COLO668 (cell line): Measurements from ENCODE around the gene C1QC.
"Not testable (repeated sequence)": the region's sequence is repeated elsewhere in the genome, so short reads cannot be mapped to it uniquely, and the experiment has no call there.

Source experiments
- DNase-seq: peaks from one replicate; lab custom pipeline; 2025; ENCODE audit not compliant: unreplicated experiment; lab: John Stamatoyannopoulos, UW

The C1QC gene

DNA sequence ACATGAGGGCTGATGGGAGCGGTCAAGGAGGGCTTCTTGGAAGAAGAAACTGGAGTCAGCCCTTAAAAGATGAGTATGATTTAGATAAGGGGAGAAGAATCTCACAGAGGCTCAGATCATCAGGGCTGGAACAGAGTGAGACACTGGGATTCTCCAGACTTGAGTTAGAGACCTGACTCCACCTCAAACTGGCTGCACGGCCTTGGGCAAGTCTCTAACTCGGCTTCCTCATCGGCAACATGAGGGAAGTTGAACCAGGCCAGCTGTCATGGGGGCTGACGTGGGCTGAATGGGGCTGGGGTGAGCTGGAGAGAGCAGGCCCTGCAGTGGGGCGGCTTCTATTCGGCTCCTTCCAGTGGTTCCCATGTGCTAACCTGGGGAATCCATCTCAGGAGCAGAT is 2.5 kb downstream of the C1QC start:
- DNase-seq, result no peak

DNA sequence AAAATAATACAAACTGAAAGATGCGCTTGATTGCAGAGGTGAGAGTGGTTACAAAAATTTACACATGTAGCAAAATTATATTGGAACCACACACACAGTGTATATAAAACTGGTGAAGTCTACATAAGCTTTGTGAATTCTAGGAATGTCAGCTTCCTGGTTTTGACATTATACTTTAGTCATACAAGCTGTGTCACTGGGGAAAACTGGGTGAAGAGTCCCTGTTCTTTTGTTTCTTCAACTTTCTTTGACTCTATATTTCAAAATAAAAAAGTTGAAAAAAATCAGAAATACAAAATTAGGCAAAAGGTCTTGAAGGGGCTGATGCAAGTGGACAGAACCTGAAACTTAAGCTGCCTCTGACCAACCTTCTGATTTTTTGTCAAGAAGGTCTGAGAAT is 3.0 kb downstream of the C1QC start:
- no peak for DNase-seq

DNA sequence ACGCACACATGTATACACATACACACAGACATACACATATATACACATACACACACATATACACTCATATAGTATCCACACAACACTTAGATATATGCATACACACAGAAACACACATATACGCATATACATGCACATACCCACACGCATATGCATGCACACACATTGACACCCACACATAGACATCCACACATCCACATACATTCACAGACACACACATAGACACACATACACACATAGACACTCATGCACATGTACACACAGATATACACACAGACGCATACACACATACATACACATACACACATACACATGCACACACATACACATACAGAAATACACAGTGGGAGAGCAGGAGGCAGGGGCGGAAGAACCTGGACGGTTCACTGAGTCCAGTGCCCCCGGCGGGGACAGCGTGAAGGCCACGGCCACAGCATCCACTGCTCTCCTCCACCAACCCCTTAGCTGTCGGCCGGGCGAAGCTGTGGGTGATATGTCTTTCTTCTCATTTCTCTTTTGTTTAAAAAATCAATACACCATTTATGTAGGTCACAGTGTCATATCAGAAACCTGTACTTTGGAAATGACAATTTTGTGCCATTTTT is 6.8 kb downstream of the C1QC start:
- DNase-seq, result no peak

DNA sequence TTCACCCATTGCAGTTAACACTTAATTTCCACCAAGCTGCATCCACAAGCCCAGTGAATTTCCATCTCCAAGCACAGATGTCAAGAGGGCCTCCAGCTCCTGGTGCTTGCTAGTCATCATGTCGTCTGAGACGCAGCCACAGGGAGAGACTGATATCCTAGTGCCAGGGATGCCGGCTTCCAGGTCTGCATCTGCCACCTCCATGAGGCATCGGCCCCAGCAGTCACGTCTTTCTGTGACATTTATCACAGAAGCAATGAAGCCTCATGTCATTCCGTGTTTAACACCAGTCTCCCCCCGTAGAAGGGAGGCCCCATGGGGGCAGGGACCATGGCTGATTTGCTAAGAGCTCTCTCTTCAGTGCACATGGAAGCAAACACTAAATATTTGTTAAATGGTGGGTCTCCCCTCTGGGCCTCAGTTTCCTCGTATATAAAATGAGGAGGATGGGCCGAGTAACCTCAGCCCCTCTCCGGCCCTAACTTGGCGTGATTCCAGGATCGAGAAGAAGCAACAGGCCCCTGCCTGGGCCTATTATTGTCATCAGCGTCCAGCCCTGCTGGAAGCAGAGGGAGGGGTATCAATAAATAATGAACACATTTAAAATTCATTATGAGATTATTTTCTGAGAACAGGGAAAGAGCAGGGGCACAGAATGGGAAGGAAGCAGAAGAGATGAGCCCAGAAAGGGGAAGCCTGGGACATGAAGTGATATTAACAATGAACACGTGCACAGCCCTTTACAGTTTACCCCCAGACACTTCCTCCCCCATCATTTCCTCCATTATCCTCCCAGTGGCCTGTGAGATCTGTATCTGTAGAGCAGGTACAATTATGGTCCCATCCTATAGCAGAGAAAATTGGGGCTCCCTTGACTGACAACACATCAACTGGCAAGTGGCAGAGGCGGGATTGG is 8.8 kb downstream of the C1QC start:
- no peak for DNase-seq

DNA sequence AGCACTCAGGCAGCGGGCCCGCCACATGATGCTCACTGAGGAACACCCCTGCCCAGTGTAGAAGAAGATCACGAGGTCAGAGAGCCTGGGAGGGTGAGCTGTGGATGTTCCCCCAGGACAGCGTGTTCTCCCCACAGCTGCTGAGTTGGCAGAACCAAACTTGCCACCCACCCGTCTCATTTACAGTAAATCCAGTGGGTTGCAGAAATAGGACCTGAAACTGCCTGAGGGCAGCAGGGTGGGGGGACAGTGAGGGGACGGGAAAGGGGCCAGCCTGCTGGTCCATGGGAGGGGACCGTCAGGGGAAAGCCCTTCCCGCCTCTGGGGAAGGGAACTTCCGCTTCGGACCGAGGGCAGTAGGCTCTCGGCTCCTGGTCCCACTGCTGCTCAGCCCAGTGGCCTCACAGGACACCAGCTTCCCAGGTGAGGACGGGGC is 9.5 kb downstream of the C1QC start, which contains the start of gene C1QB:
TSS of gene C1QB (plus strand) at position 356 of the 436 bp plus-strand sequence. CDS start 6,227 bp downstream, outside the sequence.
- DNase-seq, result no peak

DNA sequence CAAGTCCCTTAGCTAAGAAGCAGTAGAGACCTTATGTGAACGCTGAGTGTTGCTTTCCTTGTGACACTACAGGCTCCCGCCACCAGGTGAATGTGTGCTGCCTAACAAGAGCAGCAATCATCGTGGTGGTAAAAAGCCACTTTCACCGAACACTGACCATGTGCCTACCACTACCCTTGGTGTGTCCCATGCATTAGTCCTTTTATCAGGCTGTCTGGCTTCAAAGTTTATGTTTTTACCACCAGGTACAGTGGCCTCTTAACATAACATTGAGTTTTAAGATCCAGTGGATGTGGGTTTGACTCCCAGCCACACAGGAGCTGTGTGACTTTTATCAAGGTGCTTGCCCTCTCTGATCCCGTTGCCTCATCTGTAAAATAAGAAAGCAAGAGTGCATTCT is 11.3 kb downstream of the C1QC start:
- DNase-seq, result no peak

DNA sequence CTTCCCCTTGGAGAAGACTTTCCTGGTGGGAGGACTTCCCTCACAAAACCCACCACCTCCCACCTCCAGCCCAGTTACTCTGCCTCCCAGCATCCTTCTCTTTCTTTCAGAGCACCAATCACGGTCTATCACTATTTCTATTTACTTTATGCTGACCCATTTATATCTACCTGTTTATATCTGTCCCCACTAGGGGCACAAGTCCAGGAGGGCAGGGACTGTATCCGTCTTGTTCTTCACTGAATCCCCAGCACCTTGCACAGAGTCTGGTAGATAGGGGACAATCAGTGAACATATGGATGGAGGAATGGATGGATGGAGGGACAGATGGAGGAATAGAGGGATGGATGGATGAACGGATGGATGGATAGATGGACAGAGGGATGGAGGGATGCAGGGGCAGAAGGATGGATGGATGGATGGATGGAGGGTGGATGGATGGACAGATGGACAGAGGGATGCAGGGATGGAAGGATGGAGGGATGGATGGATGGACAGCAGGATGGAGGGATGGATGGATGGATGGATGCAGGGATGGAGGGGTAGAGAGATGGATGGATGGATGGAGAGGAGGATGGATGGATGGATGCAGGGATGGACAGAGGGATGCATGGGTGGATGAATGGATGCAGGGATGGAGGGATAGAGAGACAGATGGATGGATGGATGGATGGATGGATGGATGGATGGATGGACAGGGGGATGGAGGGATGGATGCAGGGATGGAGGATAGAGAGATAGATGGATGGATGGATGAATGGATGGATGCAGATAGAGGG is 15.1 kb downstream of the C1QC start:
- no peak for DNase-seq

DNA sequence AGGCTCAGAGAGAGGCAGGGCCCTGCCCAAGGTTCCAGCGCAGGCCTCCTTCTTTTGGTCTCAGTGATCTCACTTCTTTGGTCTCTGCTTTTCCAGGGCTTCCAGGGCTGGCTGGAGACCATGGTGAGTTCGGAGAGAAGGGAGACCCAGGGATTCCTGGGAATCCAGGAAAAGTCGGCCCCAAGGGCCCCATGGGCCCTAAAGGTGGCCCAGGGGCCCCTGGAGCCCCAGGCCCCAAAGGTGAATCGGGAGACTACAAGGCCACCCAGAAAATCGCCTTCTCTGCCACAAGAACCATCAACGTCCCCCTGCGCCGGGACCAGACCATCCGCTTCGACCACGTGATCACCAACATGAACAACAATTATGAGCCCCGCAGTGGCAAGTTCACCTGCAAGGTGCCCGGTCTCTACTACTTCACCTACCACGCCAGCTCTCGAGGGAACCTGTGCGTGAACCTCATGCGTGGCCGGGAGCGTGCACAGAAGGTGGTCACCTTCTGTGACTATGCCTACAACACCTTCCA is 17.3 kb downstream of the C1QC start:
- no peak for DNase-seq

DNA sequence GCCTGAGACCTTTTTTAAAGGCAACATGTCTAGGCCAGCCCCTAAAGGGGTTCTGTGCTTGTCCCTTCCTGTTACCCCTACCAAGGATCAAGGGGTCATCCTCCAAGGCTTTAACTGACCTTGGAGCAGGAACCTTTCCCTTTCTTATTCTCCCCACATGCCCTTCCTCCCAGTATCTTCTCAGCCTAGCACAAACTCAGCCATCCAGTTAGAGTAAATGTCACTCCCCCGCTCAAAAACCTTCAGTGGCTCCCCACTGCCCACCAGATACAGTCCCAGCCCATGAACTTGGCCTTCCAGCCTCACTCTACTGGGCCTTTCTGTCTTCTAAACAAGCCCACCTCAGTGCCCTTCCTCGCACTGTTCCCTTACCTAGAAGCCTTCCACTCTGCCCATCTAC is 18.4 kb downstream of the C1QC start:
- DNase-seq, result no peak

DNA sequence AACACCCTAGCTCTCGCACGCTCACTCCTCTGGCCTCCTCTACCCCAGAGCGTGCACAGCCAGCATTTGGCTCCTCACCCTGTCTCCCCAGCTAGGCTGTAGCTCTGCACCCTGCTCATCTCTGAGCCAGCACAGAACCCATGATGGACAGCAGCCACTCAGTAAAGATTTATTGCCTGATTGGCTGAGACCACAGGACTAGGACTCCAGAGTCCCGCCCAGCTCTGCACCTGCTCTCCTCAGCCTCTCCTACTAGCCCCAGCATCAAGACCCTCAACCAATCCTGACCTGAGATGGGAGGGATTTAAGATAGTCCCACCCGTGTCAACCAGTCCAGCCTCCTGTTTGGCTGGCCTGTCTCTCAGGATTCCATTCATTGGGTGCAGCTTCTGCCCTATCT is 18.9 kb downstream of the C1QC start:
- DNase-seq, result no peak

DNA sequence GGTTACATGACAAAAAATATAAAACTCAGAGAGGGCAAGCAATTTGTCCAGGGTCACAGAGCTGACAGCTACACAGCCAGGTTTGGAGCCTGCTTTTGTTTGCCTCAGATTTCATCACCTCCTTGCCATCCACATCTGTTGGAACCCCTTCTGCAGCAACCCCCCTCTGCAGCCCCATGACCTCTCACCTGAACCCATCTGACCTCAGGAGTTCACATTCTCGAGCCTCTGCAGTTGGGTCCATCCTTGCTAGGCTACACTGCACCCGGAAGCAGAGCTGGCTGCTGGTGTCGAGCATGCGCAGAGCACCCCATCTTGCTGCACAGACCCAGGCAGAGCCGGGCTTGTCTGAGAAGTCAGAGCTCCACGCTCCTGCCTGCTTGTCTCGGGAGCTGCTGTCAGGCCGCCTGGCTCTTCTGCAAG is 19.6 kb downstream of the C1QC start:
- no peak for DNase-seq

DNA sequence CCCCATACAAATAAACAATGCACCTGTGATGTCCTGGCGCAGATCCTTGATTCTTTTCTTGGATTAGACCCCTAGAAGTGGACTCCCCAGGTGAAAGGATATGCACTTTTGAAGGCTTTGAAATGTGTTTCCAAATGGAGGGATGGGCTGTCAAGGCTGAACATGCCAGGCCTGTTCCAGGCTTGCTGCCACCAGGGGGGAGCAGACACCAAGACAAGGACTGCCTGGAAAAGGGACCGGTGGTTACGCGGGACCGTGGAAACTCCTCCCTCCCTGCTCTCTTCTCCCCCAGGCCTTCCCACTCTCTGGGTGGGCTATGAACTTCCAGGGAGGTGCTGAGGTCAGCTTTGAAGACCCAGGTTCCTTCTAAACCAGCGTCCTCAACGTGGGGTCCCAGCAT is 22.3 kb downstream of the C1QC start:
- peak; percentile 65 for DNase-seq

DNA sequence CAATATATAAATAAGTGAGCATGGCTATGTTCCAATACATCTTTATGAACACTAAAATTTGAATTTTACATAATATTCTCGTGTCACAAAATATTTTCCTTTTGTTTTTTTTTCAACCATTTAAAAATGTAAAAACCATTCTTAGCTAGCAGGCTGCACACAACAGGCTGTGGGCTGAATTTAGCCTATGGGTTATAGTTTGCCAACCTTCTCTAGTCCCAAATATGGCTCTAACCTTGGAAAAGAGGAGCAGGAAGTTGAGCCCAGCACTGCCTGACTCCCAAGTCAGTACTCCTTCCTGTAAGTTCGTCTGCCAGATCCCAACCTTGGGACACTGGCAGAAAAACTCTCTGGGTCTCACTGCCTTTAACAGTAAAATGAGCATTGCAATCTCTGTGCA is 23.0 kb downstream of the C1QC start:
- DNase-seq, result no peak

DNA sequence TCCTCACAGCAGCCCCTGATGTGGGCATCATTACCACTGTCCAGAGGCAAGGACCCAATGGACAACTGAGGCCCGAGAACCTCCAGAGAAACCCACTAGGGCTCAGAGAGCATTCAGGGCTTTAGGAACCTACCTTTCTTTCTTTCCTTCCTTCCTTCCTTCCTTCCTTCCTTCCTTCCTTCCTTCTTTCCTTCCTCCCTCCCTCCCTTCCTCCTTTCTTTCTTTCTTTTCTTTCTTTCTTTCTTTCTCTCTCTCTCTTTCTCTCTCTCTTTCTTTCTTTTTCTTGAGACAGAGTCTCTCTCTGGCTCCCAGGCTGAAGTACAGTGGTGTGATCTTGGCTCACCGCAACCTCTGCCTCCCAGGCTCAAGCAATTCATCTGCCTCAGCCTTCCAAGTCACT is 25.4 kb downstream of the C1QC start:
- DNase-seq, result not testable (repeated sequence)

DNA sequence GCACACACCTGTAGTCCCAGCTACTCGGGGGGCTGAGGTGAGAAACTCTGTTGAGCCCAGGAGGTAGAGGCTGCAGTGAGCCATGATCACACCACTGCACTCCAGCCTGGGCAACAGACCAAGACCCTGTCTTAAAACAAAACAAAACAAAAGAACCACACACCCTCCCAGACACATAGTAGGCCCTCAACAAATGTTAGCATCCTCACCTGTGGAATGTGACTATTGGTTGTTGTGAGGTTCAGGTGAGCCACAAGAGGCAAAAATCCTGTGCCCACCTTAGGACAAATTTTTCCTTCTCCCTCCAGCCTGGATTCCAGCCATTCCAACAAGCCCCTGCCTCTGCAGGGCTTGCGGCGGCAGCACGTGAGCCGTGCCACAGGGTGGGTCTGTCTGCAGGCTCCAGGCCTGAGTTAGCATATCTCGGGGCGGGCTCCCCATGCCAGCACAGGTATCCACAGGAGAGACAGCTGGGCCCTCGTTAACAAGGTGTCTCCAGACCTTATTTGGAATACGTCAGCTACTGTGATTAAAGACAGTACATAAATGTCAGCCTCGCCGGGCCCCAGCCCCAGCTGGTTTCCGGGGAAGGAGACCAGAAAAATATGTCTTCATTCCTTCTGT is 27.0 kb downstream of the C1QC start:
- DNase-seq, result peak; percentile 33

DNA sequence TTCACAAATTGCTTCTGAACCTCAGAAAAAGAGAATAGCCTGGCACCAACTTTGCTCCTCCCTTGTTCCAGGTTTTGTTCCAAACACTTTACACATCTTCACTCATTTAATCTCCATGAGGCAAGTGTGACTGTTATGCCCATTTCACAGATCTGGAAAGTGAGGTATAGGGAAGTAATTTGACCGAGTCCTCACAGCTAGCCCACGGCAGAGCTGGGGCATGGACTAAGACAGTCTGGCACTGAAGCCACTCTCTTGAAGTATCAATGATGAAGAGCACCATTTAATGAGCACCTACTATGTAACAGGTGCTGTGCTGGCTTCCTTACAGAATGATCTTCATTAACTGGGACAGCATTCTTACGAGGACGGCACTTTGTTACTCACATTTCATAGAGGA is 28.6 kb downstream of the C1QC start:
- no peak for DNase-seq

DNA sequence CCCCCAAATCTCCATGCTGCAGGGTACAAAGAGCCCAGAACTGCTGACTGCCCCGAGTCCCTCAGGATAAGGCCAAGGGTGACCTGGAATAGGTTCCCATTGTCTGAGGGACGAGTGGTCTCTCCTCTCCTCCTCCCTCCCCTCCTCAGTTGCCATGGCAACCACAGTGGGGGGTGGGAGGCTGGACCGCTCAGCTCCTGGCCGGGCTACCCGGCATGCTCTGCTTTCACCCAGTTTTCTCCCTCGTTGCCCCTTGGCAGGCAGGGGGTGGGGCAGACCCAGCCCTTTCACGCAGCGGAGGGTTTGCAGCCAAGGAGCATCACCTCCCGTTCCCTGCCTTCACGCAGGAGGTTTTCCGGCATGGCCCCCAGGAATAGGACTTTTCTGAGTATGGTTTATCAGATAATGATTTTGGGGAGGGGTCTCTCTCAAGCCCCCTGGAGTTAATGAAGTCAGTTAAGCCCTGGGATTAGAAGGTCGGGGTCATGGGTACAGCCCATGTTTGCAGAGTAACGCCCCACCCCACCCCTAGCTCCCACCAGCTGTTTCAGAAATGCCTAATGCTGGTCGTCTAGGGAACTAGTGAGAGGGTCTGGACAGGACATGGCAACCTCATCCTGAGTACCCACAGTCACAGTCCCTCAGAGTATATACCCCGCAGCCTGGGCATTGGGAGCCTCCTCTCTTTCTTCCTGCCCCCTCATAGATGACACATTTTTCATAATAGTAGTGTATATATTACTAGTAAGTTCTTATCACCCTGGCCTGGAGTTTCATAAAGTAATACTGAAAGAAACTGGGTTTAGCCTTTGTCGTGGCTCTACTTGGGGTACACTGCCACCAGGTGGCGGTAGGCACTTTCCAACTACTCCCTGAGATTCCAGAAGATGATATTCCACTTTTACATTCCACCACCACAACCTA is 30.3 kb downstream of the C1QC start:
- peak; percentile 76 for DNase-seq

DNA sequence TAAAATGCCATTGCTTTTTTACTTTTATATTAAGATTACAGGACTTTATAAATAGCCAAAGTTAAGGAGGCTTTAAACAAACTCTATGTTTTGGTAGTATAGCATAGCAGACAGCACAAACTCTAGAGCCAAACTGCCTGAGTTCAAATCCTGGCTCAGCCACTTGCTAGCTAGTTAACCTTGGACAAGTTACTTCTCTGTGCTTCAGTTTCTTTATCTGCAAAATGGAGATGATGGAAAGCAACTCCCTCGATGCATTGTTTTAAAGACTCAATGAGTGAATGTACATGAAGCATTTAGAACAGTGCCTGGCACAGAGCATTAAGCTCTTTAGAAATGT is 30.9 kb downstream of the C1QC start:
- no peak for DNase-seq

DNA sequence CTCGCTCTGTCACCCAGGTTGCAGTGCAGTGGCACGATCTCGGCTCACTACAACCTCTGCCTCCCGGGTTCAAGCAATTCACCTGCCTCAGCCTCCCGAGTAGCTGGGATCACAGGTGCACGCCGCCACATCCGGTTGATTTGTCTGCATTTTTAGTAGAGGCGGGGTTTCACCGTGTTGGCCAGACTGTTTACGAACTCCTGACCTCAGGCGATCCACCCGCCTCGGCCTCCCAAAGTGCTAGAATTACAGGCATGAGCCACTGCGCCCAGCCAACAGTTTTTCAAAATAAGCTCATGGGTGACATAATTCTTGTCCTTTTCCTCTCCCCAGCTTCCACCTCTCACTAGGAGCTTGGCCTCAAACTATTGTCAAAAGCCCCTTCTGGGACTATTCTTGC is 32.7 kb downstream of the C1QC start:
- not testable (repeated sequence) for DNase-seq
